Measurements from ENCODE around the gene RAB28. TPM values are rescaled to one million over a fixed set of nuclear protein-coding genes. Genes with fewer than 3 reads are reported as not detected.
"Not testable (repeated sequence)": the region's sequence is repeated elsewhere in the genome, so short reads cannot be mapped to it uniquely, and the experiment has no call there.

RAB28 gene
- total RNA-seq, 2 donors from 2014 or later = 10.9 to 14.5 TPM

DNA sequence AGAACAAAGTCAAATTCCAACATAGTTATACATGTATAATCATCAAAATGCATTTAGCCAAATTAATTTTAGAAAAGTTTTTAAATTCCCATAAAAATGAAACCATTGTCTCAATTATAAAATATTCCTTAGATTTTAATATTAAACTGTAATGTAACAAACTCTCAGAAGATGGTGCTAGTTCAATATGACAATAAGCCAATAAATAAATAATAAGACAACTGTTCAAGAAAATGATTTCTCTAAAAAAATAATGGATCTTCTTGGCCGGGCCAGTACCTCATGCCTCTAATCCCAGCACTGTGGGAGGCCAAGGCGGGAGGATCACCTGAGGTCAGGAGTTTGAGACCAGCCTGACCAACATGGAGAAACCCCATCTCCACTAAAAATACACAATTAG is 80.3 kb downstream of the RAB28 start:
- intact Hi-C loops (cut with DNase I) = no loop called here
- no peak for DNase-seq
- H3K4me3 ChIP-seq = no peak overlapping the region
- TF ChIP-seq, protein P1, sequence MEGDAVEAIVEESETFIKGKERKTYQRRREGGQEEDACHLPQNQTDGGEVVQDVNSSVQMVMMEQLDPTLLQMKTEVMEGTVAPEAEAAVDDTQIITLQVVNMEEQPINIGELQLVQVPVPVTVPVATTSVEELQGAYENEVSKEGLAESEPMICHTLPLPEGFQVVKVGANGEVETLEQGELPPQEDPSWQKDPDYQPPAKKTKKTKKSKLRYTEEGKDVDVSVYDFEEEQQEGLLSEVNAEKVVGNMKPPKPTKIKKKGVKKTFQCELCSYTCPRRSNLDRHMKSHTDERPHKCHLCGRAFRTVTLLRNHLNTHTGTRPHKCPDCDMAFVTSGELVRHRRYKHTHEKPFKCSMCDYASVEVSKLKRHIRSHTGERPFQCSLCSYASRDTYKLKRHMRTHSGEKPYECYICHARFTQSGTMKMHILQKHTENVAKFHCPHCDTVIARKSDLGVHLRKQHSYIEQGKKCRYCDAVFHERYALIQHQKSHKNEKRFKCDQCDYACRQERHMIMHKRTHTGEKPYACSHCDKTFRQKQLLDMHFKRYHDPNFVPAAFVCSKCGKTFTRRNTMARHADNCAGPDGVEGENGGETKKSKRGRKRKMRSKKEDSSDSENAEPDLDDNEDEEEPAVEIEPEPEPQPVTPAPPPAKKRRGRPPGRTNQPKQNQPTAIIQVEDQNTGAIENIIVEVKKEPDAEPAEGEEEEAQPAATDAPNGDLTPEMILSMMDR (IDR thresholded peaks at IDR 0.05) = no peak
- no peak overlapping the region for H3K27ac ChIP-seq
- H3K36me3 ChIP-seq (replicated peaks in 1 of 2; ENCODE audit: insufficient read depth in 1 of 2, low read depth in 2 of 2) = no peaks in the 10 kb centered on the region
- no peak for ATAC-seq
- no peaks in the 10 kb centered on the region for H3K27me3 ChIP-seq
- H3K9me3 ChIP-seq = no peaks in the 10 kb centered on the region
- no peaks in the 10 kb centered on the region for H3K4me1 ChIP-seq
- WGBS, 2 donors = 84 to 100% methylated on average over 2 of the region's 2 CpGs

DNA sequence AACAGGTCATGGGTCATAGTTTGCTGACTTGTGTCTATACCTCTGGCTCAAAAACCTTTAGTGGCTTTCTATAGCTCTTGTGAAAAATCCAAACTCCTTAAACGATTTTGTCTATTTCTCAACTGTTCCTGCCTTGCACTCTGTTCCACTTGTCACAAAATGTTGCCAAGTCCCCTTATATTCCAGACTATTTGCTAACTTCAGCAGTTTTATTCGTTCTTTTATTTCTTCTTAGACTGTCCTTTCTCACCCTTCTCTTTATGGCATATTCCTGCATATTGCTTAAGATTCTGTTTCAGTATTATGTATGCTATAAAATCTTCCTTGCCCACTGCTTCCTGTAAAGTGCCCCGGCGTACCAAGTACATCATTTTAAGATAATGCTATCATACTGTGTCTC is 80.8 kb downstream of the RAB28 start:
- H3K27me3 ChIP-seq = no peaks in the 10 kb centered on the region
- no peak overlapping the region for H3K4me3 ChIP-seq
- no peak overlapping the region for H3K27ac ChIP-seq
- DNase-seq (no peak), ATAC-seq (no peak)
- H3K36me3 ChIP-seq (replicated peaks in 1 of 2; ENCODE audit: insufficient read depth in 1 of 2, low read depth in 2 of 2) = no peaks in the 10 kb centered on the region
- 85 to 91% methylated on average over 4 of the region's 4 CpGs for WGBS, 2 donors
- no peaks in the 10 kb centered on the region for H3K4me1 ChIP-seq
- TF ChIP-seq, protein P1 (IDR thresholded peaks at IDR 0.05) = no peak
- TF ChIP-seq POLR2A (IDR thresholded peaks at IDR 0.05) = no peak
- intact Hi-C loops (cut with DNase I) = no loop called here
- no peaks in the 10 kb centered on the region for H3K9me3 ChIP-seq

DNA sequence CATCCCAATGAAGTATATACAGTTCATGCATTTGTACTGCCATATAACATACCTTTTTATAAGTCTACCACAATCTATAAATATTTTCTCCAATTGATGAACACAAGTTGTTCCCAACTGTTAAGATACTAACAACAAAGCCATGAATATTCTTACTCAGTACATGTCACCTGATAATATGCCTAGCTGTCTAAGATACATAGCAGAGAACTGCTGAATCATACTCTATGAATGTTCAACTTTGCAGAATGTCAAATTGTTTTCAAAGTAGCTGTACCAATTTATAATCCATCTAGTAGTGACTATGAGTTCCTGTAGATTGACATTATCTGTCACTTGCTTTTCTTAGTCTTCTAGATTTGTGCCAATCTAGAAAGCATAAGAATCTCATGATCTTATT is 84.9 kb downstream of the RAB28 start:
- intact Hi-C loops (cut with DNase I) = no loop called here
- DNase-seq (no peak), ATAC-seq (no peak)
- no peak overlapping the region for H3K4me3 ChIP-seq
- TF ChIP-seq, protein P1 (IDR thresholded peaks at IDR 0.05) = no peak
- no peak for TF ChIP-seq POLR2A (IDR thresholded peaks at IDR 0.05)
- no peaks in the 10 kb centered on the region for H3K27me3 ChIP-seq
- H3K27ac ChIP-seq = no peak overlapping the region
- no peaks in the 10 kb centered on the region for H3K36me3 ChIP-seq (replicated peaks in 1 of 2; ENCODE audit: insufficient read depth in 1 of 2, low read depth in 2 of 2)
- no peaks in the 10 kb centered on the region for H3K9me3 ChIP-seq
- no peaks in the 10 kb centered on the region for H3K4me1 ChIP-seq

DNA sequence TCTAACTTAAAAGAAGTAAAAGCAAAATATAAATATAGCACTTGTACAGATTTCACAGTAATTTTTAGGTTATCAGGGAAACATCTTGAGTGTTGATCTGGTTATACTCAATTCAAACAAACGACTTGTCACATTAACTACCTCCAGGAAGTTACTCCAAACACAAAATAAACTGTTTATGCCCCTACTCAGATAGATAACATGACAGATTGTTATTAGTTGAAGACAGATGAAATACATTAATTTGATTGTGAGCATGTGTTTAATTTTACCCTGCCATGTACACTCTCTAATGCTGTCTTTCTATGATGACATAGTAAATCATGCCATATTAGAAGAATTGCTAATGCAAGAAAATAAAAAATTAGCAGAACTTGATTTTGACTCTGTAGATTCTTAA is 88.0 kb downstream of the RAB28 start:
- DNase-seq (no peak), ATAC-seq (no peak)
- Histone ChIP-seq H3K4me1 (no peaks in the 10 kb centered on the region), H3K27ac (no peak overlapping the region), H3K9me3 (no peaks in the 10 kb centered on the region), H3K36me3 (replicated peaks in 1 of 2; ENCODE audit: insufficient read depth in 1 of 2, low read depth in 2 of 2) (no peaks in the 10 kb centered on the region), H3K27me3 (no peaks in the 10 kb centered on the region), H3K4me3 (no peak overlapping the region)
- WGBS, 2 donors = 38 to 44% methylated on average over 1 of the region's 1 CpG
- intact Hi-C loops (cut with DNase I) = no loop called here
- TF ChIP-seq, protein P1 (IDR thresholded peaks at IDR 0.05) = no peak
- no peak for TF ChIP-seq POLR2A (IDR thresholded peaks at IDR 0.05)

DNA sequence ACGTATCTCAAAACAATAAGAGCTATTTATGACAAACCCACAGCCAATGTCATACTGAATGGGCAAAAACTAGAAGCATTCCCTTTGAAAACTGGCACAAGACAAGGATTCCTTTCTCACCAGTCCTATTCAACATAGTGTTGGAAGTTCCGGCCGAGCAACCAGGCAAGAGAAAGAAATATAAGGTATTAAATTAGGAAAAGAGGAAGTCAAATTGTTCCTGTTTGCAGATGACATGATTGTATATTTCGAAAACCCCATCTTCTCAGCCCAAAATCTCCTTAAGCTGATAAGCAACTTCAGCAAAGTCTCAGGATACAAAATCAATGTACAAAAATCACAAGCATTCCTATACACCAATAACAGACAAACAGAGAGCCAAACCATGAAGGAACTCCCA is 94.2 kb downstream of the RAB28 start:
- H3K27ac ChIP-seq; H3K9me3 ChIP-seq; ATAC-seq; H3K4me3 ChIP-seq; intact Hi-C loops (cut with DNase I); H3K27me3 ChIP-seq; DNase-seq; H3K36me3 ChIP-seq (replicated peaks in 1 of 2; ENCODE audit: insufficient read depth in 1 of 2, low read depth in 2 of 2); H3K4me1 ChIP-seq: not testable (repeated sequence)
- 82 to 94% methylated on average over 4 of the region's 4 CpGs for WGBS, 2 donors
